Activated naive CD8-positive, alpha-beta T cell (primary cell): ENCODE data around the gene ERLIN1.
A peak's percentile ranks its signal among the peaks of the same experiment; 100 is the strongest.

ENCODE experiments used
- H3K27ac Mint-ChIP-seq: one replicate; pipeline ENCODE4 v1.8.0; 2021; ENCODE audit warnings: mixed read lengths
- H3K27me3 Mint-ChIP-seq: one replicate; pipeline ENCODE4 v1.8.0; 2021; ENCODE audit warnings: mixed read lengths
- H3K36me3 Mint-ChIP-seq: one replicate; pipeline ENCODE4 v1.8.0; 2021; ENCODE audit warnings: mixed read lengths
- H3K4me1 Mint-ChIP-seq: one replicate; pipeline ENCODE4 v1.8.0; 2021; ENCODE audit warnings: low read depth, mixed read lengths
- H3K4me3 Mint-ChIP-seq: one replicate; pipeline ENCODE4 v1.8.0; 2021; ENCODE audit warnings: mild to moderate bottlenecking, mixed read lengths
- H3K9me3 Mint-ChIP-seq: one replicate; pipeline ENCODE4 v1.8.0; 2021; ENCODE audit warnings: low read depth, mixed read lengths

Gene ERLIN1

DNA sequence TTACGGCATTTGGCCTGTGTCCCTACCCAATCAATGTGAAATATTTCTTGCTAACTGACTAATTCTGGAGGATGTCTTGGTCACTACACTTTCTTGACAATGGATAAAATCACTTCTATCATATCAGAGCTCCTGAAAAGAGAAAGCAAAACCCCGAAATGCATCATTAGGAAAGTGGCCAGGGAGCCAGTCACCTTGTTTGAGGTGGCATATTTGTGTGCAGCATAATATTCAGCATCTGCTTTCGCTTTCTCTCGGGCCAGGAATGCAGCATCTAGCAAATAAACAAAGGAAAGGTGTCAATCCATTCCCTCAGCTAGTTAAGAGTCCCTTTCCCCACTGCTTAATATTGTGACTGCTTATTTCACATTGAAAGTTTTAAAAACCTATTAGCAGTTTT is 31.2 kb downstream of the ERLIN1 start:
- Mint-ChIP-seq H3K27me3 (no peaks in the 10 kb centered on the region), H3K36me3 (peaks cover 30% of the 10 kb centered on the region), H3K4me1 (peaks cover 8% of the 10 kb centered on the region), H3K9me3 (no peaks in the 10 kb centered on the region), H3K4me3 (no peak overlapping the region), H3K27ac (no peak overlapping the region)

DNA sequence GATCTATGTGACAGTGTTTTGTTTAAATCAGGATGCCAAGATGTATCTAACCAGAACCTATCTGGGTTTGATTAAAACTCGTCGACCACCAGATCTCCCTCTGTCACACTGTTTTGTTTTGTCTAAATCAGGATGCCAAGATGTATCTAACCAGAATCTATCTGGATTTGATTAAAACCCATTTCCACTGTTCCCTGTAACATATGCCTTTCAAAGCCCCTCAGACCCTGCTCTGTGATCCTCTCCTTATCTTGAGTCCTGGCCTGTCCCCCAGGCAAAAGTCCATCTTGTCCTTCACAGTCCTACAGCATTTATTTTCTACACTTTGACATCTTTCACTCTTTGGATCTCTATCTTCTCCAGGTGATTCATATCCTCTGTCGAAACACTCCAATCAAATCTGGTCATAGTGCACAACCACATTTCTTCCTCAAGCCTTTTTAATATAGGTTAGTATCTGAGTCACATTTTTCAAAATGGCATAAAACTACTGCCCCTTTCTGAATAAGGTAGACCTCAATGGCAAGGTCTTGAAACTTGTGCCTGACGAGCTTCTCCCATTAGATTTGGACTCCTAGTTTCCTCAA is 32.5 kb downstream of the ERLIN1 start:
- Mint-ChIP-seq H3K27ac (peak overlapping the region; percentile 36), H3K9me3 (no peaks in the 10 kb centered on the region), H3K27me3 (no peaks in the 10 kb centered on the region), H3K4me1 (peaks cover 19% of the 10 kb centered on the region), H3K4me3 (no peak overlapping the region), H3K36me3 (peaks cover 34% of the 10 kb centered on the region)

DNA sequence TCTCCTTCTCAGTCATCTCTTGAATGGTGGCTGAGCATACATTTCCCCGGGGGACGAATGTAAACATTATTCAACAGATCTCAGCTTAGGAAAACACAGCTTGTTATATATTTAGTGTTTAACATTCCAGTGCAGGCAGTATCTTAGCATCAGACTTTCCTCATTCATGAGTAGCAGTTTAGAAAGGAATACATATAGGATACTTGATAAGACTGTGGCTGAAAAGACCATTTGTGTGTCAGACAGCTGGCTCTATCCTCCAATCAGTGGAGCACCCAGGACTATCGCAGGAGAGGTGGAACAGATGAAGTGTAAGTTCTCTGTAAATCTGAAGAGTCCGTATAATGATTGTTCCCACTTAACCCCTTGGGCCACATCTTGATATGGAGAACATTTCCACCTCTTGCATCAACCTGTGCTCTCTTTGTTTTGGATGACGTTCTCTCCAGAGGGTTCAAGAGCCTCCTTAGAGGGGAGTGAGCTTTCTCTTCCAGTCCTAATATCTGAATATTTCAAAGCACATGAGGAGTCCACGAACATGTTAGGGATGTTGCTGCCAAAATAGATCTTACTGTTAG is 34.0 kb downstream of the ERLIN1 start:
- H3K36me3 Mint-ChIP-seq, result peaks cover 28% of the 10 kb centered on the region
- H3K27ac Mint-ChIP-seq, result peak overlapping the region; percentile 2
- H3K4me3 Mint-ChIP-seq, result no peak overlapping the region
- H3K9me3 Mint-ChIP-seq, result no peaks in the 10 kb centered on the region
- no peaks in the 10 kb centered on the region for H3K27me3 Mint-ChIP-seq
- H3K4me1 Mint-ChIP-seq, result peaks cover 22% of the 10 kb centered on the region

DNA sequence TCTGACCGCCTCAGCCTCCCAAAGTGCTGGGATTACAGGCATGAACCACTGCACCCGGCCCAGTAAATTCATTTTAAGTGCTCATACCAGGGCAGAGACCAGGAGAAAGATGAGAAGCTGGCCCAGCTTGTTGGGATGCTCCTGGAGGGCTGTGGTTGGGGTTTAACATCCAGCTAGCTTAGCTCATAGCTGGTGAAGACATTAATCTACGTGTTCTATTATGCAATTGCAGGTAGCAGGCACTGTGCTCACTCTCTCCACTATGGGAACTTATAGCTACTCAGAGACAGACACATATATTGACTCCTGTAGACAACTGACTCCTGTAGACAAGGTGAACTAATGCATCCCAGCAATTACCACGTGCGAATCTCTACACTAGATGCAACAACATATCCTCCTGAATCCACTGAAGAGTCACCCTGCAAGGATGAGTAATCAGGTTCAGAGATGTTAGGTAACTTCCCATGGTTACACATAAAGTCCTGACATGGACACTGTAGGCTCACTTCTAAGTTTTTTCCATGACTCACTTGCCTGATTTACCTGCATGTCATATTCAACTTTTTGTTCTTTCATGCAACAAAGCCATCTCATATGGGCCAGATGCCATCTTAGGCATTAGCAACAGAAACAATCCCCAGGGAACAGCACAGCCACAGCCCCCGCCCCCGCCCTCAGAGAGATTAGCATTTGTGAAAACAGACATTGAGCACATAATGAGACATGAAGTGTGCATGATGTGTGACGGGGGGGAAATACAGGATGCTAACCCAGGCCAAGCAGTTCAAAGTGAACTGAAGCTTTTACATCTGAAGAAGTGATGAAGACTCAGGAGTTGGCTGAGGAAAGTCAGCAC is 37.2 kb downstream of the ERLIN1 start:
- no peaks in the 10 kb centered on the region for H3K9me3 Mint-ChIP-seq
- peak overlapping the region; percentile 64 for H3K4me3 Mint-ChIP-seq
- H3K4me1 Mint-ChIP-seq, result peaks cover 22% of the 10 kb centered on the region
- H3K27ac Mint-ChIP-seq, result peak overlapping the region; percentile 93
- H3K27me3 Mint-ChIP-seq, result no peaks in the 10 kb centered on the region
- H3K36me3 Mint-ChIP-seq, result peaks cover 19% of the 10 kb centered on the region

DNA sequence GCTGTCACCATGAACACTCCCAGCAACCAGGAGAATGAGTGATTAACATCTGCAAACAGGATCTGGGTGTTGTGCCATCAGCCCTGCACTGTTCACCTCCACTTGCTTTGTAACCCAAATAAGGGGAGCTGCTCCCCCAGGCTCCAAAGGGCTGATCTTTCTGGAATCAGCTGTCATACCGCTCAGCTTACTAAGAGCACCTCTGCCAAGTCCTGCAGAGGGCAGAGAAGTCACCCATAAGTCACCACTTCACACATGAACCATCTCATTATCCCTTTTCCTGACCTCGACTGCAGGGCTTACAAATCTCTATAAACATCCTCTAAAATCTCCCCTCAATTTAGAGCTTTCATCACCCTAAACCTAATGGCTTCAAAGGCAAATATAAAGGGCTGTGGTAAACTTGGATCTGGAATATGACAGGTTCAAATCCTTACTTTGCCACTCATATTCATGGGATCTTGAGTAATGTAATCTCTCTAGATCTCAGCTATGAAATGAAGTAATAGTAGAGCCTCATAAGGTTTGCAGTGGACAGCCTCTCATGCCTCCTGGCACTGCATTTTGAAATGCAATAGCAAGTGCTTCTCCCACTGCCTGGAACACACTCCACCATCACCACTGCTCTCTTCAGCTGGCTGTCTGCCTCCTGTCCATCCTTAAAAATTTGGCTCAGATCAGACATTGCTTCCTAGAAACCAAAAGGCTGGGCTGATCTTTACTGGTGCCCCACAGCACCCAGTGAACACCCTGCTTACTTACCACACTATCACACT is 38.8 kb downstream of the ERLIN1 start:
- peak overlapping the region; percentile 47 for H3K27ac Mint-ChIP-seq
- no peaks in the 10 kb centered on the region for H3K9me3 Mint-ChIP-seq
- peaks cover 22% of the 10 kb centered on the region for H3K4me1 Mint-ChIP-seq
- H3K4me3 Mint-ChIP-seq, result no peak overlapping the region
- H3K36me3 Mint-ChIP-seq, result peaks cover 11% of the 10 kb centered on the region
- no peaks in the 10 kb centered on the region for H3K27me3 Mint-ChIP-seq

DNA sequence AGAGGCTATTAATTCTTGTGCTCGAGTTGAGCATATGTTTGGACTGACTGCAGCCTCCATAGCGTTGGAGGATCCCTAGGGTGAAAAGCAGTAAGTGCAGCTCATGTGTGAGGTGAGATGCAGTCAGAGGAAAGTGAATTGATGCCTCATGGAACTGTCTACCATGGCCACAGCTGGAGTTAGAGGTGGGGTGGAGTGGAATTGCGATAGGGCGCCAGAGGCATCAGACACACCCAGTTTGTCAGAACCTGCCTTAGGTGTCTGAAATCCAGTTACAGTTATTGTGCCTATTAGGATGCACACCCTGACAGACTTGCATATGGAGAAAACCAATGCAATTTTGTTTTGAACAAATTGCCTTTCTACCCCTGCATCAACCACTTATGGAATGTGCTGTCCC is 39.4 kb downstream of the ERLIN1 start:
- Mint-ChIP-seq H3K36me3 (peaks cover 7% of the 10 kb centered on the region), H3K9me3 (no peaks in the 10 kb centered on the region), H3K27me3 (peaks cover 3% of the 10 kb centered on the region), H3K4me1 (peaks cover 22% of the 10 kb centered on the region), H3K4me3 (no peak overlapping the region), H3K27ac (no peak overlapping the region)

DNA sequence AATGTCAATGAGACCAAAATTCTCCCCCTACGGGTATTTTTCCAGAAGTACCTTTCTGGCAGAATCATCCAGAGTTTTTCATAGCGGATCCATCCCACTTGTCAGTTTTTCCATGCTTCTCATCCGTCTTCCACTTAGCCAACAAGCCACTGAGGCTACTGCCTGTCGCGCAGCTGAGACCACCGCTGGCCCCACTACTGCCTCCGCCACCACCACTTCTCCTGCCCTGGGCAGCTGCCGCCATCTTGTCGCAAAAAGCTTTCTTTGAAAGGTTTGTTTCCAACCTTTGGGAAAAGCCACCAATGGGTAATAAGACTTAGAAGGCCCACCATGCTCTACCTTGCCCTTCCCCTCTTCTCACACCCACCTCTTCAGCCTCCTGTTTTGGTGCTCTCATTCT is 42.1 kb downstream of the ERLIN1 start:
- Mint-ChIP-seq H3K4me1 (peaks cover 9% of the 10 kb centered on the region), H3K36me3 (no peaks in the 10 kb centered on the region), H3K9me3 (no peaks in the 10 kb centered on the region), H3K27ac (no peak overlapping the region), H3K4me3 (no peak overlapping the region), H3K27me3 (peaks cover 3% of the 10 kb centered on the region)

DNA sequence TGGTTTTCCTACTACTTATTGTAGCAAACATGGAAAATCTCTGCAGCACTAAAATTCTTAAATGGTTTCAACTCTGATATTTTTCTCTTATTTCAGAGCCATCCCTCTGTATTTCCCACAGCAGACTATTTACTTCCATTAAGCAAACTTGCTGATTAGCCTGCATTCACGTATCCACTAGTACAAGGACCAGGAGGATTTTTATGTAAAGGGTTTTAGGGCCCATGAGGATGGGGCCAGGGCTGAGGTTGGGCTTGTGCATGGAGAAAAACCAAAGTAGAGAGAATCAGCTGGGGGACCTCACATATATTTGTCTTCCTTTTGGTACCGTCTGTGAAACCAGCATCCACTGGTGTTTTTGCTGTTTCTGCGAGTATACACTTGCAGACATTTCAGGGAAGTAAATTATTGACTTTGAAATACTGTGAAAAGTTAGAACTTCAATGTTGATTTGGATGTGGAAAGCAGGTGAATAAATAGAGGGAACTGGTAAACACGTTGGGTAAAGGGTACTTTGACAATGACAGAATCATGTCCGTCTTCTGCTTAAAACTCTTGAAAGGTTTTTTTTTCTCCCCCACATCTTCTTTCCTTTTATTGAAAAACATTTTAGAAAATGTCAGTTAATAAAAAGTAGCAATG is 44.3 kb downstream of the ERLIN1 start:
- H3K36me3 Mint-ChIP-seq, result no peaks in the 10 kb centered on the region
- H3K4me3 Mint-ChIP-seq, result no peak overlapping the region
- H3K9me3 Mint-ChIP-seq, result no peaks in the 10 kb centered on the region
- peaks cover 5% of the 10 kb centered on the region for H3K27me3 Mint-ChIP-seq
- no peak overlapping the region for H3K27ac Mint-ChIP-seq
- H3K4me1 Mint-ChIP-seq, result no peaks in the 10 kb centered on the region

DNA sequence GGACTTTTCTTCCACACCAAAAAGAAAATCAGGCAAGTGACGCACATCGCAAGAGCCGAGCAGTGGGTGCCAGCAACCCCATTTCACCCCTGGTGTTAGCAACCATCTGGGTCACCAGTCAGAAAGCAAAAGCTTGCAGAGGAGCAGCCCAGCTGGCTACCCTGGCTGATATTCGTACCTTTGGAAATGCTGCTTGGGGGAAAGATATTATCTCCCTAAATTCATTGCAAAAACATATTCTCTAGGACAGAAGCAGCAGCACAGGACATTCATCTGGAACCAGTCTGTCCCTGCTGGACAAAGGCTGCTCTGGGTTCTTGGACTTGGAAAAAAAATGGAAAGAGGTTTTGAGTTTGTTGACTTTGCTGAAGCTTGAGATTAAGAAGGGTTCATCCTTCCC is 45.8 kb downstream of the ERLIN1 start:
- H3K27ac Mint-ChIP-seq, result no peak overlapping the region
- no peak overlapping the region for H3K4me3 Mint-ChIP-seq
- H3K4me1 Mint-ChIP-seq, result no peaks in the 10 kb centered on the region
- H3K9me3 Mint-ChIP-seq, result no peaks in the 10 kb centered on the region
- H3K27me3 Mint-ChIP-seq, result peaks cover 7% of the 10 kb centered on the region
- no peaks in the 10 kb centered on the region for H3K36me3 Mint-ChIP-seq

DNA sequence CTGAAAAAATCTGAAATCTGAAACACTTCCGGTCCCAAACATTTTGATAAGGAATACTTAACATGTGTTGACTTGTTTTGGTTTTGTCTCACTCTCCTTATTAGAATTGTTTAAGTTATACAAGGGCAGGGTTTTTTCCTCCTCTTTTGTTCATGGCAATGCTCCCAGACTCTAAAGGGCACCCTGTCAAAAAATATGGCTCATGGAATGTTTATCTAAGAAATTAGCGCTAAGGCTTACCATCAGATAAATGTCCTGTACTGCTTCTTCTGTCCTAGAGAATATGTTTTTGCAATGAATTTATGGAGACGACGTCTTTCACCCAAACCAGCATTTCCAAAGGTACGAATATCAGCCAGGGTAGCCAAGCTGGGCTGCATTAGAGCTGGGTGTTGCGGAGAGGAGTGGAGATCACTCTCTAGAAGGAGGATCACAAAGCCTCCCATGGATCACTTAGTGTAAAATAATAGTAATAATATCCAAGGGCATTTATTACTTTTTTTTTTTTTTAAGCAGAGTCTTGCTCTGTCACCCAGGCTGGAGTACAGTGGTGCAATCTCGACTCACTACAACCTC is 46.8 kb downstream of the ERLIN1 start:
- no peak overlapping the region for H3K27ac Mint-ChIP-seq
- H3K36me3 Mint-ChIP-seq, result no peaks in the 10 kb centered on the region
- H3K4me3 Mint-ChIP-seq, result no peak overlapping the region
- H3K27me3 Mint-ChIP-seq, result peaks cover 7% of the 10 kb centered on the region
- H3K4me1 Mint-ChIP-seq, result no peaks in the 10 kb centered on the region
- no peaks in the 10 kb centered on the region for H3K9me3 Mint-ChIP-seq

DNA sequence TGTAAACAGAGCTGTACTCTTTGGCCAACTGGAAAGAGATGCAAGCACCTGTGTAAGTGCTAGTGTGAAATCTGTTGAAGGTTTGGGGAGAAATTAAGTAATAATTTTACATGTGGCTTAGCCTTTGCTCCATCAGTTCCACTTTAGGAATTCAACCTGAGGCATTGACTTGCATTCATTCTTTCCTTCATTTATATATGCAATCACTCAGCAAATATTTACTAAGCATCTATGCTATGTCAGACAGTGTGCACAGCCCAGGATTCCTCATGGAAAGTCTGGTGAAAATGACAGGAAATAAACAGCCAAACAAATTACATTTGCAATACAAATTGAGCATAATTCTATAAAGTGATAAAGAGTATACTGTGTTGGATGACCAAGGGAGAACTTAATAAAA is 50.3 kb downstream of the ERLIN1 start:
- Mint-ChIP-seq H3K27me3 (peaks cover 8% of the 10 kb centered on the region), H3K36me3 (no peaks in the 10 kb centered on the region), H3K4me3 (no peak overlapping the region), H3K9me3 (peaks cover 3% of the 10 kb centered on the region), H3K27ac (no peak overlapping the region), H3K4me1 (no peaks in the 10 kb centered on the region)

DNA sequence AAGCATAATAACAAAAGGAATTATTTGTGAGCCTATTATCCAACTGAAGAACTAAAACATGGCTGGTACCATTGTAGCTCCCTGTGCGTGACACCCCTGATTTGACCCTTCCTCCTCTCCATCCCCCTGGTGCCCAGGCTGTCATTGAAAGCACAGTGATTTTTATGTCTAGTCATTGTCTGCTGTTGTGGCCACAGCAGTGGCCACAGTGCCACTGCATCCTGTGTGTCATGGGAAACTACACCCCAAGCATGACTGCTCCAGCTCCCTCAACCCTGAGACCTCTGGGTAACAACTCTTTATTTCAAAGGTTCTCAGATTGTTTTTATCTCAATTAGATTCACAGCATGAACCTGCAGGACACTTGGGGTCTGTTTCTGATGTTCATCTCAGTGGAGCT is 52.0 kb downstream of the ERLIN1 start:
- no peaks in the 10 kb centered on the region for H3K4me1 Mint-ChIP-seq
- H3K9me3 Mint-ChIP-seq, result peaks cover 3% of the 10 kb centered on the region
- H3K27me3 Mint-ChIP-seq, result peaks cover 9% of the 10 kb centered on the region
- no peak overlapping the region for H3K4me3 Mint-ChIP-seq
- H3K27ac Mint-ChIP-seq, result no peak overlapping the region
- no peaks in the 10 kb centered on the region for H3K36me3 Mint-ChIP-seq

DNA sequence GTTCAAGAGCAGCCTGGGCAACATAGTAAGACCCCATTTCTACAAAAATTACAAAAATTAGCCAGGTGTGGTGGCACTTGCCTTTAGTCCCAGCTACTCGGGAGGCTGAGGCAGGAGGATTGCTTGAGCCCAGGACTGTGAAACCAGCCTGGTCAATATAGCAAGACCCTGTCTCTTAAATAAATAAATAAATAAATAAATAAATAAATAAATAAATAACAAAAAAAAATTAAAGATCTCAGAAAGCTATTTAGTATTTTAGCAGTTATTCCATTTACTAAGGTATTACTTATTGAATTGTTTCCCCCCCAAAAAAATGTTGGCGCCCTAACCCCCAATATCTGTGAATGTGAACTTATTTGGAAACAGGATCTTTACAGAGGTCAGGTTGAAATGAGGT is 53.4 kb downstream of the ERLIN1 start:
- Mint-ChIP-seq H3K9me3 (peaks cover 3% of the 10 kb centered on the region), H3K4me1 (no peaks in the 10 kb centered on the region), H3K4me3 (no peak overlapping the region), H3K36me3 (no peaks in the 10 kb centered on the region), H3K27ac (no peak overlapping the region), H3K27me3 (peaks cover 10% of the 10 kb centered on the region)

DNA sequence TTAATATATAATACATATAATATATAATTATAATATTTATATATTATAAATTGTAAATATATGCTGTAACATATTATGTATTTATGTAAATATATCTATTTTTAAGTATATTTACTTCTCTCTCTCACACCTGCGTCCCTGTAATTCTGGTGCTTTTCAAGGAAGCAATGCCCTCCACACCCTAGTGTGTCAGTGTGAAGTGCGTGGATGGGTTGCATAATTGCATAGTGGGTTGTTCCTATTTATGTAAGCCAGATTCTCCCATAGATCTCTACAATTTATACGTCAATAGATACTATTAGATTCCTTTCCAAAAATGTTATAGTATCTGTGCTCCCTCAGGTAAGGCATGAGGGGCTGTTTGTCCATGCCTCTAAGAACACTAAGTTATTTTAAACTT is 54.3 kb downstream of the ERLIN1 start:
- H3K4me3 Mint-ChIP-seq, result no peak overlapping the region
- no peak overlapping the region for H3K27ac Mint-ChIP-seq
- peaks cover 3% of the 10 kb centered on the region for H3K9me3 Mint-ChIP-seq
- peaks cover 9% of the 10 kb centered on the region for H3K27me3 Mint-ChIP-seq
- H3K4me1 Mint-ChIP-seq, result no peaks in the 10 kb centered on the region
- no peaks in the 10 kb centered on the region for H3K36me3 Mint-ChIP-seq
